ENCODE results near the gene CHRND.

CHRND gene

DNA sequence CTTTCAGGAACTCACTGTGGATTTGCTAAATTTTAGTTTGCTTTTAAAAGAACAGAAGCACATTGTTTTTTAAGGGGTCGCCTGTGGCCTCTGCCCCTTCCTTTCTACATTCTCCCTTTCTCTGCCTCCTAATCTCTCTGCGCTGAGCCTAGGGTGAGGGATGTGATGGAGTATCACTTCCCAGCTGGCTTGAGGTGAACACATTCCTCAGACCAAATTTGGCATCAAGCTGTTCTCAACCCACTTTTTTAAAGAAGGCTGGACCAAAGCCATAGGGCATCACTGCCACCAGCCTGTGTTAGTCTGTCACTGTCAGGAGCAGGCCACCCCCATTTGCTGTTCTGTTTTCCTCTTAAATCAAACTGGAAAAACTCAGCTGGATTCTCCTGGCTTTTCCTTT lies 51.9 kb downstream of the CHRND start:
- DNase-seq, result no peak

DNA sequence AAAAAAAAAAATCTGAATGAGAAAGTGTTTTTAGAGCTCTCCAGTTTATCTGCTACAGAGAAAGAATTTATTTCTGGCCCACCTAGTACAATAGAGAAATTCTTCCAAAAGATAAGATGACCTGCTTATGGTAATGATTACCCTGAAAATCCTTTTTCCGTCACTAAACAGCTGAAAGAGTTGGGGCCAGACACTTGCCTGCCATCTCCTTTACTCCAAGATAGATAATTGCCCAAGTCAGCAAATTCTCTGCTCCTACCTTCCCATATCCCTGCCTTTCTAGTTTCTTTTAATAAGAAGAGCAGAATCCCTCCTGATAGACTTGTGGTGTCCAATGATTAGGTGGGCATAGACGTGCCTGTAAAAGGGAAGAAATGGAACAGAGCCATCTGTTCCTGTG lies 52.7 kb downstream of the CHRND start:
- no peak for DNase-seq

DNA sequence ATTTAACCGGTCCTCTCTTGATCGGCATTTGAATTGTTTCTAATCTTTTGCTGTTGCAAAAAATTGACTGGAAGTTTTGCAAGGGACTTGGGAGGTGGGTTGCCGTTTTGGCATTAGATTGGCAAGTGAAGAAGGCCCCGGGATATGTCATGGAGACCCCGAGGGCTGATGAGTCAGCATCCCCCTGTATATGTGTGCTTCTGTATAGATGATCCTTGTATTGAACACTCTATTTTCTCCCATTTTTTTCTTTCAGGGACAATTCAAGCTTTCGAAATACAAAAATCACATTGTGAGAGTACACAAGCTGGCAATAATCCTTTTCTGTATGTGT lies 54.7 kb downstream of the CHRND start:
- no peak for DNase-seq

DNA sequence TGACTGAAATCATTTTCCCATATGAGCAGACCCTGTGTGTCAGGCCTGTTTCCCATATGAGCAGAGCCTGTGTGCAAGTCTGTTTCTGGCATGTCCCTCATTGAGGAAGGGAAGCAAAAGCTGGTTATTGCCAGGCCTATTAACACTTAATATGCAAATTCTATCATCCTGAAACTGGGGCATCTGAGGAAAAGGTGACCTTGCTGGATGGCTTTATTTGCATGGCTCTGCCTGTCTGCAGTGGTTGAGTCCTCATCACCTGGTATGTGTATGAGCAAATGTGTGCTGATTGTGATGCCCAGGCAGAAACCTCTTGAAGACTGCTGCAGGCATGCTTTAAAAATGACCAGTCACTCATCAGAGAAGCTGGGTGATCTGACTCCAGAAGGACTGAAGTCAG lies 55.8 kb downstream of the CHRND start:
- no peak for DNase-seq

DNA sequence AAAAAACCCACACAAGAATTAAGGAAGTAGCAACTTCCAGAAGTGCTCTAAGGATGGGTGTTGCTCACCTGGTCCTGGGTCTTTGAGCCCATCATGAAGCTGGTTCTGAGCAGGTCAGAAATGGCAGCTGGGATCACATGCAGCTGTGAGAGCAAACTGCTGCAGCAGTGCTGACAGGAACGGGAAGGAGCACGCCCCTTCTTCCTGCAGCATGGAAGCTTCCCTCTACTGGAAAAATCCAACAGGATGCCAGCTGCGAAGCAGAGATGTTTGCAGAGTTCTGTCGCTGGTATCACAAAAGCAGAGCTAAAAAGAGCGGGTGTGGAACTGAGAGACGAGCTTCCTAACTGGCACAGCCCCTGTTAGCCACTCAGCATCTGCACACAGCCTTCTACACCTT lies 58.3 kb downstream of the CHRND start:
- no peak for DNase-seq
